Measurements from ENCODE around the gene ZNF263. TPM values are rescaled to one million over a fixed set of nuclear protein-coding genes. Genes with fewer than 3 reads are reported as not detected.

ZNF263 gene
- polyA plus RNA-seq, 2 donors = 7.9 to 12.7 TPM

- peak overlapping the region; percentile 64 to 98 for H3K4me3 ChIP-seq (ENCODE audit: low read depth in 1 of 2, low read length in 2 of 2)
- peak overlapping the region; percentile 99 to 100 for H3K27ac ChIP-seq (ENCODE audit: low read depth in 2 of 2, low read length in 1 of 2)
- WGBS, 2 donors = 14 to 17% methylated on average over 29 of the region's 29 CpGs
- peaks cover 7 to 13% of the 10 kb centered on the region in 2 donors for H3K36me3 ChIP-seq (ENCODE audit: control insufficient read depth in 2 of 2, insufficient read depth in 2 of 2, low read length in 1 of 2)
- H3K27me3 ChIP-seq (ENCODE audit: control insufficient read depth in 1 of 2, insufficient read depth in 2 of 2, low read length in 2 of 2) = no peaks in the 10 kb centered on the region
- peaks cover 6 to 13% of the 10 kb centered on the region in 2 donors for H3K4me1 ChIP-seq (ENCODE audit: control insufficient read depth in 2 of 2, insufficient read depth in 2 of 2, low read length in 1 of 2)
- H3K9me3 ChIP-seq (ENCODE audit: control insufficient read depth in 2 of 2, insufficient read depth in 1 of 2, low read depth in 1 of 2, low read length in 1 of 2) = peaks cover 0 to 12% of the 10 kb centered on the region in 2 donors
Measured at GRCh38 chr16:3282103-3282729, 1.1 kb upstream of the ZNF263 start.

GRCh38 chr16:3283543-3284447 lies 504 bp downstream of the ZNF263 start:
- Histone ChIP-seq H3K4me1 (ENCODE audit: control insufficient read depth in 2 of 2, insufficient read depth in 2 of 2, low read length in 1 of 2) (peaks cover 6 to 13% of the 10 kb centered on the region in 2 donors), H3K4me3 (ENCODE audit: low read depth in 1 of 2, low read length in 2 of 2) (peak overlapping the region; percentile 81 to 98), H3K9me3 (ENCODE audit: control insufficient read depth in 2 of 2, insufficient read depth in 1 of 2, low read depth in 1 of 2, low read length in 1 of 2) (peaks cover 3 to 18% of the 10 kb centered on the region in 2 donors), H3K27ac (ENCODE audit: low read depth in 2 of 2, low read length in 1 of 2) (peak overlapping the region; percentile 88 to 100), H3K27me3 (ENCODE audit: control insufficient read depth in 1 of 2, insufficient read depth in 2 of 2, low read length in 2 of 2) (no peaks in the 10 kb centered on the region), H3K36me3 (ENCODE audit: control insufficient read depth in 2 of 2, insufficient read depth in 2 of 2, low read length in 1 of 2) (peaks cover 7 to 15% of the 10 kb centered on the region in 2 donors)
- 6 to 8% methylated on average over 56 of the region's 56 CpGs for WGBS, 2 donors

DNA sequence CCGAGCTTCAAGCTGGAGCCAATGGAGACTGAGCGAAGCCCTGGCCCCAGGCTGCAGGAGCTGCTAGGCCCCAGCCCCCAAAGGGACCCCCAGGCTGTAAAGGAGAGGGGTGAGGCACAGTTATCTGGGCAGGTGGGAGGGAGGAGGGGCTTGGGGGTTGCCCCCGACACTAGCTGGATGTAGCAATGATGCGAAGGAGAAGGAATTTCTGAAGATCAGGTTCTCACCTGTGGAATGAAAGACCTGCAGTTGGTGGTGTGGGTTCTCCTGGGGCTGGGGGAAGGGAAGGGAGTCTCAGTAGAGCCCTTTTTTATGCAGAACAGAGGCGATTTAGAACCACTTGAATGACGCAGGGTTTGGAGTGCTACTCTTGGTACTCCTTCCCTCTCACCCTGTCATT lies 1.8 kb downstream of the ZNF263 start:
- Histone ChIP-seq H3K4me3 (ENCODE audit: low read depth in 1 of 2, low read length in 2 of 2) (peak overlapping the region in 1 of 2 donors; percentile 98), H3K27me3 (ENCODE audit: control insufficient read depth in 1 of 2, insufficient read depth in 2 of 2, low read length in 2 of 2) (no peaks in the 10 kb centered on the region), H3K4me1 (ENCODE audit: control insufficient read depth in 2 of 2, insufficient read depth in 2 of 2, low read length in 1 of 2) (peaks cover 6 to 13% of the 10 kb centered on the region in 2 donors), H3K36me3 (ENCODE audit: control insufficient read depth in 2 of 2, insufficient read depth in 2 of 2, low read length in 1 of 2) (peaks cover 15 to 27% of the 10 kb centered on the region in 2 donors), H3K27ac (ENCODE audit: low read depth in 2 of 2, low read length in 1 of 2) (no peak overlapping the region), H3K9me3 (ENCODE audit: control insufficient read depth in 2 of 2, insufficient read depth in 1 of 2, low read depth in 1 of 2, low read length in 1 of 2) (peaks cover 14 to 31% of the 10 kb centered on the region in 2 donors)
- WGBS, 2 donors = 86 to 92% methylated on average over 6 of the region's 6 CpGs

DNA sequence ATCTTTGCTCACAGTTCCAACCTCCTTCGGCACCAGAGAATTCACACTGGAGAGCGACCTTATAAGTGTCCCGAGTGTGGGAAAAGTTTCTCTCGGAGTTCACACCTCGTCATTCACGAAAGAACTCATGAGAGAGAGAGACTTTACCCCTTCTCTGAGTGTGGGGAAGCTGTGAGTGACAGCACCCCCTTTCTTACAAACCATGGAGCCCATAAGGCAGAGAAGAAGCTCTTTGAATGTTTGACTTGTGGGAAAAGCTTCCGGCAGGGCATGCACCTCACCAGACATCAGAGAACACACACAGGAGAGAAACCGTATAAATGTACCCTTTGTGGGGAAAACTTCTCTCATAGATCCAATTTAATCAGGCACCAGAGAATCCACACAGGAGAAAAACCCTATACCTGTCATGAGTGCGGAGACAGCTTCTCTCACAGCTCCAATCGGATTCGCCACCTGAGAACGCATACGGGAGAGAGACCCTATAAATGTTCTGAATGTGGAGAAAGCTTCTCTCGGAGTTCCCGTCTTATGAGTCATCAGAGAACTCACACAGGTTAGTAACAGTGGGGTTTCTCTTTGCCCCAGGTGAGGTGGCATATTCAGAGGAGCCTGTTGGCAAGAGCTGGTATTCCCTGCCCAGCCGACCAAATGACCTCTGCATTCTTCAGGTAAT lies 6.8 kb downstream of the ZNF263 start:
- Histone ChIP-seq H3K36me3 (ENCODE audit: control insufficient read depth in 2 of 2, insufficient read depth in 2 of 2, low read length in 1 of 2) (peaks cover 23 to 39% of the 10 kb centered on the region in 2 donors), H3K9me3 (ENCODE audit: control insufficient read depth in 2 of 2, insufficient read depth in 1 of 2, low read depth in 1 of 2, low read length in 1 of 2) (peaks cover 28 to 61% of the 10 kb centered on the region in 2 donors), H3K27ac (ENCODE audit: low read depth in 2 of 2, low read length in 1 of 2) (no peak overlapping the region), H3K27me3 (ENCODE audit: control insufficient read depth in 1 of 2, insufficient read depth in 2 of 2, low read length in 2 of 2) (no peaks in the 10 kb centered on the region), H3K4me1 (ENCODE audit: control insufficient read depth in 2 of 2, insufficient read depth in 2 of 2, low read length in 1 of 2) (peaks cover 0 to 3% of the 10 kb centered on the region in 2 donors), H3K4me3 (ENCODE audit: low read depth in 1 of 2, low read length in 2 of 2) (no peak overlapping the region)
- 98% methylated on average over 16 of the region's 16 CpGs for WGBS, 2 donors

DNA sequence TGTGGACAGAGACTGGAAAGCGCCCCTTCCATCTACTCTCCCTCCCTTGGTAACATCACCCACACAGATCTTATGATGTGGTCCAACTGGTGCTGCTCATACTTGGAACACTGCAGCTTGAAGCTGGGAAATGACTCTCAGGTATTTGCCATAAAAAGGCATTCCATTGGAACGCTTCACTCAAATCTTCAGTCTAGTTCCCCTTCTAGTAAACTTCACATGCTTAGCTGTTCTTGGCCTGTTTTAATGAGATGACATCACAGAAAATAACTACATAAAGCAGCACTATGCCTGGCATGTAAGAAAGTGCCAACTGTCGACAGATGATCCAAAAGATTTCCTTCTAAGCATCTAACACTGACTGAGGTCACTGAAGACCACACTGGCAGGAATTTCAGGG lies 9.3 kb downstream of the ZNF263 start:
- Histone ChIP-seq H3K27me3 (ENCODE audit: control insufficient read depth in 1 of 2, insufficient read depth in 2 of 2, low read length in 2 of 2) (no peaks in the 10 kb centered on the region), H3K4me1 (ENCODE audit: control insufficient read depth in 2 of 2, insufficient read depth in 2 of 2, low read length in 1 of 2) (no peaks in the 10 kb centered on the region), H3K27ac (ENCODE audit: low read depth in 2 of 2, low read length in 1 of 2) (no peak overlapping the region), H3K4me3 (ENCODE audit: low read depth in 1 of 2, low read length in 2 of 2) (no peak overlapping the region), H3K9me3 (ENCODE audit: control insufficient read depth in 2 of 2, insufficient read depth in 1 of 2, low read depth in 1 of 2, low read length in 1 of 2) (peaks cover 36 to 56% of the 10 kb centered on the region in 2 donors), H3K36me3 (ENCODE audit: control insufficient read depth in 2 of 2, insufficient read depth in 2 of 2, low read length in 1 of 2) (peaks cover 16 to 25% of the 10 kb centered on the region in 2 donors)
- WGBS, 2 donors = 96 to 100% methylated on average over 3 of the region's 3 CpGs

DNA sequence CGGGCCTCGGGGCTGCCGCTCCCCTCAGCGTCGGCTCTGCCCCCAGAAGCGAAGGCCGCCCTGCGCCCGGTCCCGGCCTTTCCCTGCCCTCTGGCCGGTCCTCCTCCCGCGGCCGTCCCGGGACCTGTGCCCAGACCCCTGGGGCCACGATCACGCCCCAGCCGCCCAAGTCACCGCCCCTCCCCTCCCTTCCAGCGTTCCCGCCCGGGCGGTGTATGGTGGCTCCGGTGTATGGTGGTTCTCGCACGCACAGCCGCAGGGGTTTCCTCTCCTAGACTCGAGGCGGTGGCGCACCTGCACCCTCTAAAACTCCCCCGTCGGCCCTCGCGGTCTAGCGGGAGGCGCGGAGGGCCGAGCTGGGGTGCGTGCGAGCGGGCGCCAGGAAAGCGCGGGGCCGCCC lies 11.9 kb downstream of the ZNF263 start:
- H3K27me3 ChIP-seq (ENCODE audit: control insufficient read depth in 1 of 2, insufficient read depth in 2 of 2, low read length in 2 of 2) = no peaks in the 10 kb centered on the region
- 42 to 45% methylated on average over 36 to 45 of the region's 45 CpGs for WGBS, 2 donors
- peaks cover 7 to 11% of the 10 kb centered on the region in 2 donors for H3K36me3 ChIP-seq (ENCODE audit: control insufficient read depth in 2 of 2, insufficient read depth in 2 of 2, low read length in 1 of 2)
- no peak overlapping the region for H3K27ac ChIP-seq (ENCODE audit: low read depth in 2 of 2, low read length in 1 of 2)
- H3K4me1 ChIP-seq (ENCODE audit: control insufficient read depth in 2 of 2, insufficient read depth in 2 of 2, low read length in 1 of 2) = no peaks in the 10 kb centered on the region
- peaks cover 22 to 37% of the 10 kb centered on the region in 2 donors for H3K9me3 ChIP-seq (ENCODE audit: control insufficient read depth in 2 of 2, insufficient read depth in 1 of 2, low read depth in 1 of 2, low read length in 1 of 2)
- no peak overlapping the region for H3K4me3 ChIP-seq (ENCODE audit: low read depth in 1 of 2, low read length in 2 of 2)

DNA sequence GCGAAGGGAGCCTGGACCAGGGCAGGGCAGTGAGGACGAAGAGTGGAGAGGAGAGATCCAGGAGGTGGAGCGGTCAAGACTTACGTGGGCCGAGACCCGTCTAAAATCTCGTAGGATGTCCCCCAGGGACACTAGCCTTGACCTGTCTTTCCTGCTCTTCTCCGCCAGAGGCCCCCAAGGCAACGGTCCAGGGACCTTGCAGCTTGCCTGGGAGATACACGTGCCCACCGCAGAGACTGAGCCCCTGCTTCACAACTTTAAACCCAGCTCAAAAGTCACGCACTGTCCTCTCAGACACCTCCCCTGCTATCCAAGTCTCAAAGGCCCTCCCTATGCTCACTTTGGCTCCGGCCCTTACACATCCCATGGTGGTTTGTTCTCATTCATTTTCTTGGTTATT lies 12.5 kb downstream of the ZNF263 start:
- peaks cover 5 to 6% of the 10 kb centered on the region in 2 donors for H3K36me3 ChIP-seq (ENCODE audit: control insufficient read depth in 2 of 2, insufficient read depth in 2 of 2, low read length in 1 of 2)
- 71 to 73% methylated on average over 13 of the region's 13 CpGs for WGBS, 2 donors

GRCh38 chr16:3304370-3304769 lies 21.1 kb downstream of the ZNF263 start:
- Histone ChIP-seq H3K4me3 (ENCODE audit: low read depth in 1 of 2, low read length in 2 of 2) (peak overlapping the region in 1 of 2 donors; percentile 61), H3K4me1 (ENCODE audit: control insufficient read depth in 2 of 2, insufficient read depth in 2 of 2, low read length in 1 of 2) (no peaks in the 10 kb centered on the region), H3K9me3 (ENCODE audit: control insufficient read depth in 2 of 2, insufficient read depth in 1 of 2, low read depth in 1 of 2, low read length in 1 of 2) (peaks cover 4 to 25% of the 10 kb centered on the region in 2 donors), H3K27ac (ENCODE audit: low read depth in 2 of 2, low read length in 1 of 2) (no peak overlapping the region), H3K36me3 (ENCODE audit: control insufficient read depth in 2 of 2, insufficient read depth in 2 of 2, low read length in 1 of 2) (peaks cover 4 to 7% of the 10 kb centered on the region in 2 donors), H3K27me3 (ENCODE audit: control insufficient read depth in 1 of 2, insufficient read depth in 2 of 2, low read length in 2 of 2) (no peaks in the 10 kb centered on the region)
- 69 to 70% methylated on average over 4 of the region's 4 CpGs for WGBS, 2 donors

More for the DNA sequence above, 12.5 kb downstream of the ZNF263 start:
- Histone ChIP-seq H3K27me3 (ENCODE audit: control insufficient read depth in 1 of 2, insufficient read depth in 2 of 2, low read length in 2 of 2) (no peaks in the 10 kb centered on the region), H3K27ac (ENCODE audit: low read depth in 2 of 2, low read length in 1 of 2) (no peak overlapping the region), H3K4me1 (ENCODE audit: control insufficient read depth in 2 of 2, insufficient read depth in 2 of 2, low read length in 1 of 2) (no peaks in the 10 kb centered on the region), H3K9me3 (ENCODE audit: control insufficient read depth in 2 of 2, insufficient read depth in 1 of 2, low read depth in 1 of 2, low read length in 1 of 2) (peaks cover 16 to 33% of the 10 kb centered on the region in 2 donors), H3K4me3 (ENCODE audit: low read depth in 1 of 2, low read length in 2 of 2) (no peak overlapping the region)

Data from esophagus (tissue), 2 donors.